DOHH2 (cell line): ENCODE data around the gene PCDH9.

Source experiments
- H3F3A ChIP-seq: fragments of 200-600 bp; sonication (generic), shearing (Covaris generic); 2 replicates; pipeline ENCODE4 v1.6.0; 2016; ENCODE audit warnings: antibody characterized with exemption, mild to moderate bottlenecking; ENCODE audit not compliant: control insufficient read depth, insufficient read depth
- H3K27ac ChIP-seq: fragments of 200-600 bp; sonication (generic); 2 replicates; pipeline ENCODE4 v1.5.1; 2014; ENCODE audit warnings: low read depth, mild to moderate bottlenecking, low read length, moderate library complexity
- H3K27me3 ChIP-seq: fragments of 200-600 bp; sonication (generic); 2 replicates; pipeline ENCODE4 v1.6.1; 2014; ENCODE audit warnings: mild to moderate bottlenecking, low read length, mixed read lengths; ENCODE audit not compliant: control insufficient read depth
- H3K36me3 ChIP-seq: fragments of 200-600 bp; sonication (generic); 2 replicates; pipeline ENCODE4 v1.6.1; 2014; ENCODE audit warnings: mild to moderate bottlenecking, low read length, moderate library complexity, mixed read lengths; ENCODE audit not compliant: control insufficient read depth
- H3K4me1 ChIP-seq: fragments of 200-600 bp; sonication (generic); 2 replicates; pipeline ENCODE4 v1.6.1; 2014; ENCODE audit warnings: mild to moderate bottlenecking, low read length, mixed read lengths; ENCODE audit not compliant: control insufficient read depth
- H3K4me2 ChIP-seq: fragments of 200-600 bp; sonication (generic); 2 replicates; pipeline ENCODE4 v1.6.0; 2014; ENCODE audit warnings: mild to moderate bottlenecking, low read length, moderate library complexity
- H3K4me3 ChIP-seq: fragments of 200-600 bp; sonication (generic); 2 replicates; pipeline ENCODE4 v1.5.1; 2014; ENCODE audit warnings: mild to moderate bottlenecking, low read length, mixed read lengths
- H3K79me2 ChIP-seq: fragments of 200-600 bp; sonication (generic); 2 replicates; pipeline ENCODE4 v1.6.1; 2014; ENCODE audit warnings: mild to moderate bottlenecking, low read length, mixed read lengths; ENCODE audit not compliant: control insufficient read depth
- H3K9me2 ChIP-seq: fragments of 200-600 bp; sonication (generic); replicated peaks from 2 replicates; pipeline ENCODE4 v1.6.1; 2014; ENCODE audit warnings: mild to moderate bottlenecking, low read length, mixed read lengths; ENCODE audit not compliant: control insufficient read depth
- H3K9me3 ChIP-seq: fragments of 200-600 bp; sonication (generic); 2 replicates; pipeline ENCODE4 v1.6.1; 2014; ENCODE audit warnings: antibody characterized with exemption, low read length, mixed read lengths; ENCODE audit not compliant: control insufficient read depth, insufficient read depth
- H4K20me1 ChIP-seq: fragments of 200-600 bp; sonication (generic); 2 replicates; pipeline ENCODE4 v1.6.0; 2014; ENCODE audit warnings: low read depth, mild to moderate bottlenecking, antibody characterized with exemption, low read length, moderate library complexity; ENCODE audit not compliant: control insufficient read depth, insufficient read depth
- CTCF ChIP-seq: fragments of 200-600 bp; sonication (generic); IDR thresholded peaks from one replicate; pipeline ENCODE4 v1.5.1; 2014; ENCODE audit warnings: antibody characterized with exemption, mild to moderate bottlenecking, low read depth, low read length; ENCODE audit not compliant: poor library complexity, severe bottlenecking
- EZH2phosphoT487 ChIP-seq: fragments of 200-600 bp; sonication (generic); IDR thresholded peaks from 2 replicates; pipeline ENCODE4 v1.6.1; 2017; ENCODE audit warnings: borderline replicate concordance, mild to moderate bottlenecking, antibody characterized with exemption, low read length, moderate library complexity, mixed read lengths

Gene PCDH9

GRCh38 chr13:66937423-66937822 lies 292.7 kb downstream of the PCDH9 start:
- H3K9me2 ChIP-seq: no peaks in the 10 kb centered on the region
- TF ChIP-seq EZH2phosphoT487: no peak
- no peak for TF ChIP-seq CTCF
- H3K4me3 ChIP-seq: no peak overlapping the region
- no peaks in the 10 kb centered on the region for H3K4me1 ChIP-seq
- no peaks in the 10 kb centered on the region for H3K79me2 ChIP-seq
- no peak overlapping the region for H3K27ac ChIP-seq
- H3K36me3 ChIP-seq: no peaks in the 10 kb centered on the region
- no peaks in the 10 kb centered on the region for H3K9me3 ChIP-seq
- no peaks in the 10 kb centered on the region for H4K20me1 ChIP-seq
- H3F3A ChIP-seq: no peaks in the 10 kb centered on the region
- no peaks in the 10 kb centered on the region for H3K27me3 ChIP-seq
- H3K4me2 ChIP-seq: no peak overlapping the region

- TF ChIP-seq EZH2phosphoT487: no peak
- TF ChIP-seq CTCF: no peak
- Histone ChIP-seq H3K9me3 (no peaks in the 10 kb centered on the region), H3K4me3 (no peak overlapping the region), H3K27ac (no peak overlapping the region), H3K36me3 (no peaks in the 10 kb centered on the region), H3K4me2 (no peak overlapping the region), H3K9me2 (no peaks in the 10 kb centered on the region), H3K79me2 (no peaks in the 10 kb centered on the region), H4K20me1 (no peaks in the 10 kb centered on the region), H3K4me1 (no peaks in the 10 kb centered on the region), H3K27me3 (no peaks in the 10 kb centered on the region), H3F3A (no peaks in the 10 kb centered on the region)
These were observed 296.1 kb downstream of the PCDH9 start for GRCh38 chr13:66933994-66934393.

GRCh38 chr13:66933527-66933926 lies 296.6 kb downstream of the PCDH9 start:
- no peaks in the 10 kb centered on the region for H3K36me3 ChIP-seq
- H3K4me2 ChIP-seq: no peak overlapping the region
- no peak overlapping the region for H3K4me3 ChIP-seq
- H3K9me2 ChIP-seq: no peaks in the 10 kb centered on the region
- H3K4me1 ChIP-seq: no peaks in the 10 kb centered on the region
- H3K79me2 ChIP-seq: no peaks in the 10 kb centered on the region
- H3F3A ChIP-seq: no peaks in the 10 kb centered on the region
- H3K9me3 ChIP-seq: no peaks in the 10 kb centered on the region
- H4K20me1 ChIP-seq: no peaks in the 10 kb centered on the region
- H3K27ac ChIP-seq: no peak overlapping the region
- no peaks in the 10 kb centered on the region for H3K27me3 ChIP-seq
- TF ChIP-seq CTCF (no peak), EZH2phosphoT487 (no peak)

GRCh38 chr13:66927562-66927961 lies 302.6 kb downstream of the PCDH9 start:
- Histone ChIP-seq H3K4me1 (peaks cover 12% of the 10 kb centered on the region), H3K79me2 (no peaks in the 10 kb centered on the region), H3K9me3 (0 out of 2 replicates have a peak, but pooled peaks cover 5% of the 10 kb centered on the region), H4K20me1 (no peaks in the 10 kb centered on the region), H3K27me3 (no peaks in the 10 kb centered on the region), H3K36me3 (no peaks in the 10 kb centered on the region), H3K27ac (no peak overlapping the region), H3K9me2 (no peaks in the 10 kb centered on the region), H3K4me2 (no peak overlapping the region), H3K4me3 (no peak overlapping the region), H3F3A (no peaks in the 10 kb centered on the region)
- no peak for TF ChIP-seq CTCF
- no peak for TF ChIP-seq EZH2phosphoT487
